ENCODE results near the gene SCG3.

SCG3 gene

GRCh38 chr15:51755790-51756189 is 74.5 kb downstream of the SCG3 start:
- DNase-seq (ENCODE audit: extremely low read depth in 1 of 2, low read depth in 1 of 2), result no peak

DNA sequence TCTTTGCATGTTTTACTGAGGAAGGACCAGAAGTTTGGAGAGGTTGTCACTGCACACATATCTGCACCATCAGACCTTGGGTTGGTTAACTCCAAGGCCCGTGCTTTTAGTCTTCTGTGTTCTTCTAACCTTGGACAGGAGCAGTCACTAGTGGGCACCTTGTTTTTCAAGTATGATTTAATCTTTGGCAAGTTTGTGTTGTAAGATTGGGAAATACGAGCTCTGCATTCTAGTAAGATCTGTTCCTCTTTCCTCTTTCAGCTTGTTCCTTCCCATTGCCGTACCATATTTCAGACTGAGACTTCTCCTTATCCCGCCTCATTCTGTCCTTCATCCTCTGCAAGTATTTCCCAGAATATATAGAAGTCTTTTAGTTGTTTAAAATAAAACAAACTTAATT is 75.2 kb downstream of the SCG3 start:
- no peak for DNase-seq (ENCODE audit: extremely low read depth in 1 of 2, low read depth in 1 of 2)

DNA sequence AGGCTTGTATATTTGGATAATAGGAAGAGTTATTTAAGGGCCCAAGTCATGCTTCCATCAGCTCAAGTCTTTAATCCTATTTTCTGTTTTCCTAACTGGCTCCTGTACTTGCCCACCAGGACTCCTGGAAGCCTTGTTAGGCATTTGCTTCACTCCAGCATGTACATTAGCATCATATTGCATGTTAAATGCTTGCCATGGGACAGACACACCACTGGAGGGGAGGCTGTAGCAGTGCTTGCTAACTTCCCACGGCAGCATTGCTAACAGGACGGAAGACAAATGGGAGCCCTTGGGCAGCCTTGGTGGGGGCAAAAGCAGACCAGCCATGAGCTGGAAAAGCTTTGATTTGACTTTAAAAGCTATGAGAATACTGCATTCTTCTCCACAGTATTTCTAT is 76.1 kb downstream of the SCG3 start:
- DNase-seq (ENCODE audit: extremely low read depth in 1 of 2, low read depth in 1 of 2), result no peak

GRCh38 chr15:51758645-51759044 is 77.3 kb downstream of the SCG3 start:
- no peak for DNase-seq (ENCODE audit: extremely low read depth in 1 of 2, low read depth in 1 of 2)

DNA sequence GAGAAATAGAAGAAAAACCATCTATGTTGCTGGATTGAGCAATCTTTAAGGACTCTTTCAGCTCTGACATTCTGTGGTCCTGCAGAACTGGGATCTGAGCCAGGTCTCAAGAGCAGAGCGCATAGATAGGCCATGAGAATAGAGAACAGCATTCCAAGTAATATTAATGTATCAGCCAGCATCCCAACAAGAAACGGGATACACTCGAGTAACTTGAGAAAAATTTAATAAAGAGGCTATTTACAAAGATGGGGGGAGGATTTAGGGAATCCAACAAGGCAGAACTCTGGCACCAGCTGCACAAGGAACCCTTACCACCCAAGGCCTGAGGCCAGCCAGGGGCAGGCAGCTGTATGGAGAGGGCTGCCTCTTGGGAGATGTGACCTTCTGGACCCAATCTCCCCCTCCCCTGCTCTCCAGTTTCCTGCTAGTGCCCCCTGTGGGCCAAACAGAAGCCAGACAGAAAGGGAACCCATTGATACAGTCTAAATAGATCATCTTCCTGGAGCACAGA is 78.3 kb downstream of the SCG3 start:
- DNase-seq (ENCODE audit: extremely low read depth in 1 of 2, low read depth in 1 of 2), result no peak

- no peak for DNase-seq (ENCODE audit: extremely low read depth in 1 of 2, low read depth in 1 of 2)
These were observed 79.5 kb downstream of the SCG3 start for GRCh38 chr15:51760805-51761204.

DNA sequence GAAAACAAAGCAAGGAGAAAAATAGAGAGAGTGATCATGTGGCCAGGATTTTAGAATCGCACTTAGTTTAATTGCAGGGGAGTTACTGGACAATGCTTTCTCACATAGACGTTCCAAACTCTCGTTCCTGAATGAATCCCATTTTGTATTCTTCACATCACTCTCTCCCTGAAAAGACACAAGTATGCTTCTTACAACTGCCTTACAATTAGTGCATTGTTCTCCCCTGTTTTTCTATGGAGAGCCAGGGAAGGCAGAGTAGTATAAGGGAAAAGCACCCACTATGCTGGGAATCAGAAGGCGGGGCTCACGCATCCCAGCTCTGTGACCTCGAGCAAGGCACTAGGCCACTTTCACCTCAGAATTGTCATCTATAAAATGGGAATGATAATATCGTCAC is 84.4 kb downstream of the SCG3 start:
- no peak for DNase-seq (ENCODE audit: extremely low read depth in 1 of 2, low read depth in 1 of 2)

- no peak for DNase-seq (ENCODE audit: extremely low read depth in 1 of 2, low read depth in 1 of 2)
These were observed 85.0 kb downstream of the SCG3 start for GRCh38 chr15:51766341-51766740.

DNA sequence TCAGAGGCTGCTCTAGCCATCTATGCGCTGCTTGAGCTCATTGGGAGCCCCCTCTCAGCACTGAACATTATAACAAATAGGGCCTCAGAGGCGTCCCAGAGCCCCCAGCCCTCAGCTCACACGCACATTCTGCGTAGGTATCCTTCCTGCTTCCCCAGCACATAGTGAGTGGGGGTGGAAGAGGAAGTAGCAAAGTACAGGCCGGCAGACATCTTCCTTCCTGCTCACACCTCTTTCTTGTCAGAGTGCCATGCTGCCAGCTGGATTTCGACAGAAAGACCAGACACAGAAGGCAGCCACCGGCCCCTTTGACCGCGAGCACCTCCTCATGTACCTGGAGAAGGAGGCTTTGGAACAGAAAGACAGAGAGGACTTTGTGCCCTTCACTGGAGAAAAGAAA is 86.7 kb downstream of the SCG3 start:
- no peak for DNase-seq (ENCODE audit: extremely low read depth in 1 of 2, low read depth in 1 of 2)

Data from stimulated activated CD8-positive, alpha-beta memory T cell treated with anti-CD3 and anti-CD28 coated beads, Interleukin-7, amount 100 ng/mL, for 48 hours (primary cell).